GM19452 (cell line): ENCODE results near the gene GRAMD1A.
"Not testable (repeated sequence)": the region's sequence is repeated elsewhere in the genome, so short reads cannot be mapped to it uniquely, and the experiment has no call there.

Source experiments
- ATAC-seq: cut with Tn5 transposase; IDR thresholded peaks from one replicate; pipeline ENCODE4 v1.9.1; 2021; ENCODE audit not compliant: unreplicated experiment

GRAMD1A gene

DNA sequence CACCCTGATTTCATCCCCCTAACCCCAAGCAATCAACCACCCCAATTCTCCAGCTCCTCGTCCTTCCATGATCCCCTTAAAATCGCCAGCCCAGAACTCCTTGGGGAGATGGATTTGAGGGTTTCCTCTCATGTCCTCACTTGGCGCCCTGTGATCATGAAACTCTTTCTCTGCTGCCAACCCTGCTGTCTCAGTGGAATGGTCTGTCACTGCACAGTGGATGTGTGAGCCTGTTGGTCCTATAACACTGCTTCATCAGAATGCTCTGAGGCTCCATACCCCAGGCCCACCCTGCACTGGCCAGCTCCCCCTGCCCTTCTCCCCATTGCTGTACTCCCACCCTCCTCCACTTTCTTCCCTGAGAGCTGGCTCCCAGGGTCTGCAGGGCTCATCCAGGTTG is 23.5 kb upstream of the GRAMD1A start:
- no peak for ATAC-seq

DNA sequence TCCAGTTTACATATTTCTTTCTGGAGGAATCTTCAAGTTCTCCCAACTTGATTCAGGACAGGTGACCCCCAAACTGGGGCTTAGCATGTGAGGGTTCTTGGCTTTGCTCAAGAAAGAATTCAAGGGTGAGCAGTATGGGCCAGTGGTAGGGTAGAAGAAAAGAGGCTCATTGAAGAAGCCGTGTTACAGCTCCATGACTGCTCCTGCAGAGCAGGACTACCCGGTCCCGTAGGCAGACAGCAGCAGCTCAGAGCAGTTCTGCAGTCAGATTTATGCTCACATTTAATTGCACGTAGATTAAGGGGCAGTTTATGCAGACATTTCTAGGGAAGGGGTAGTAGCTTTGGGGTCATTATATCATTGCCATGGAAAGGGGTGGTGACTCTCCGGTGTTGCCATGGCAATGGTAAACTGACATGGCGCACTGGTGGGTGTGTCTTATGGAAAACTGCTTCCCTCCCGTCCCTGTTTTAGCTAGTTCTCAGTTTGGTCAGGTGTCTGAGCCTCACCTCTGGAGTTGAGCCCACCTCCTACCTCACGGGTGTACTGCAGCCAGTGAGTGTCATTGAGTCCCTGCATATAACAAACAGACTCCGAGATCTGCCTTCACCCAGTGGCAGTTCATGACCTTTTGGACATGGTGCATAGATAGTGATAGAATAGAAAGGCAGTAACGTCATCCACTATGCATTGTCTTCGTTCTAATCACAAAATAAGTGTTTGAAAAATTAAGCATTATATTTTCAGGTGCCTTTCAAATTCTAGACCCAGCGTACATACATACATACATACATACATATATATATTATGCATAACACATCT is 20.1 kb upstream of the GRAMD1A start:
- ATAC-seq = no peak

DNA sequence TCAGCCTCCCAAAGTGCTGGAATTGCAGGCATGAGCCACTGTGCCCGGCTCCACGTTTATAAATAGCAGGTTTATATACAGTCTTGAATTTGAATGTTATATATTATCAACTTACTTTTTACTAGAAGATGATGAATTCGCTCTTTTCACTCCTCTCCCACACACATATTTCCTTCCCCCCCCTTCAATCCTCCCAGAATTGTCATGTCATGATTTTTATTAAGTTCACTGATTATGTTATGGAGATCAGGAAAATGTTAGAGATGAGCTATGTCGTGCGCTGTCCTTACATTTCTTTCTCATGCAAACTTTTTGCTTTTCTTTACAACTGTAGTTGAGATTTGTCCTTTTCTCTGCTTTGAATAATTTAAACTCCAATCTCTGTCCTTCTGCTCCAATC is 17.8 kb upstream of the GRAMD1A start:
- no peak for ATAC-seq

DNA sequence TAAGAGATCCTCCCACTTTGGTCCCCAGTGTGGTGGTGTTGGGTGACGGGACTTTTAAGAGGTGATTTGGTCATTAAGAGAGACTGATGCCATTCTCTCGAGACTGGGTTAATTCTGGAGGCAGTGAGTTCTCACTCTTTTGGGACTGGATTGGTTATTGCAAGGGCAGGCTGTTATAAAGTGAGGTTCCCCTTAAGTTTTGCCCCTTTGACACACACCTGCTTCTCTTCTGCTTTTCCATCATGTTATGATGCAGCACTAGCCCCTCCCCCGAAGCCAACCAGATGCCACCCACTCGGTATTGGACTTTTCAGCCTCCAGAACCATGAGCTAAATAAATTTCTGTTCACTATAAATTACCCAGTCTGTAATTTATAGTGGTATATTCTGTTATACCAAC is 16.3 kb upstream of the GRAMD1A start:
- no peak for ATAC-seq

DNA sequence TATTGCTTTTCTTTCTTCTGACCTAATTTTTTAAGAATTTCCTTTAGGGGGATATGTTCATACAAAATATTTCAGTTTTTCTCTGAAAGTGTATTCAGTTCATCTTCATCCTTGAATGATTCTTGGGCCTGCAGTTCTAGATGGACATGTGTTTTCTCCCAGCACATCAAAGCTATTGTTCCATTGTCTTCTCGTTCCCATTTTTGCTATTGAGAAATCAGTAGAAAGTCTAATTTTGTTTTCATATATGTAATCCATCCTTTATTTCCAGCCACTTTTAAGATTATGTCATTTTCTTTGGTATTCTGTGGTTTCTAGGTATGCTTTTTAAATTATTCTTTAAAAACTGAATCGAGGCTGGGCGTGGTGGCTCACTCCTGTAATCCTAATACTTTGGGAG is 15.8 kb upstream of the GRAMD1A start:
- no peak for ATAC-seq

DNA sequence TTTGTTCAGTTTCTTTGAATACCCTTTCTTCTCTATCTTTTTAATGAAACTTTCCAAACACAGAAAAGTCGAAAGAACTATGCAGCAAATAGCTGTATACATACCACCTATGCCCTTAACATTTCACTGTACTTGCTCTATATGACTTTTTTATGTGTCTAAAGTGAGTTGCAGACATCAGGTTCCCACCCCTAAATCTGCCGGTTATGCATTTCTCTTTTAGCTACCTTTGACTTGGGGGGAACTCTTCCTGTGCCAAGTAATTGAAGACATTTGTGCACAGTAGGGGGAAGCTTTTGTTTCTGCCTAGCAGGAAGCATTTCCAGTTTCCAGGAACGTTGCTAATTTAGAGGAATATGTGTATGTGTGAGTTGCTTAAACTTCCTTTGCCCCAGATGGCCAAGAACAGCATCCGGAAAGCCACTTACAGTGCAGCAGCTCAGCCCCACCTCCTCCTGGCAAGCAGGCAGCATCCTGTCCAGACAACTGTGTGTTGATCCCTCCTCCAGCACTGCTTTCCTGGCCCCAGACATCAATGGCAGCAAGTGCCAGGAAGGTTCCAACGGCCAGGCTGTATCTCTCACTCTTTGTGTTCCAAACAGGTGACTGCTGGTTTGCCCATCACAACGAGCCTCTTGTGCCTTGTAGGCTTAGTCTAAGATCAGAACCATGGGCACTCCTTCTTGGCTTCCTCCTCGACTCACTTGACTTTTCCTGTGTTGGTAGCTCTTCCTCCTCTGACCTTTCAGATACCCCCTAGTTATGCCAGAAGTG is 14.7 kb upstream of the GRAMD1A start:
- no peak for ATAC-seq

DNA sequence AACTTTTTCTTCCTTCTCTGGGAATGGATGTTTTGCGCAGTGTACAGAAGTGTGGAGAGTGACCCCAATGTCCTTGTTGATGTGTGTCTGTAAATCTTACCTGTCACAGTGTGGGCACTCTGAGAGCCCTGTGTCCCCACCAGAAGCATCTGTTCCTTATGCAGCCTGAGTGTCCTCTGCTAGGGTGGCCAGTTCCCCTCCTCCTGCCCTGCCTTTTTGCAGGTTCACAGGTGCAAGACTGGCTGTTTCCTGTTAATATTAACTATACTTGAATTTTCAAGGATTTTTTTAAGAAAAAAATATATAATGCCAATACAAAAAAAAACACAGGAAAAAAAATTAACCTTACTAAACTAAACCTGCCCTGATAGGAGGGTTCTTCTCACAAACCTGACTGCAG is 12.0 kb upstream of the GRAMD1A start:
- no peak for ATAC-seq

DNA sequence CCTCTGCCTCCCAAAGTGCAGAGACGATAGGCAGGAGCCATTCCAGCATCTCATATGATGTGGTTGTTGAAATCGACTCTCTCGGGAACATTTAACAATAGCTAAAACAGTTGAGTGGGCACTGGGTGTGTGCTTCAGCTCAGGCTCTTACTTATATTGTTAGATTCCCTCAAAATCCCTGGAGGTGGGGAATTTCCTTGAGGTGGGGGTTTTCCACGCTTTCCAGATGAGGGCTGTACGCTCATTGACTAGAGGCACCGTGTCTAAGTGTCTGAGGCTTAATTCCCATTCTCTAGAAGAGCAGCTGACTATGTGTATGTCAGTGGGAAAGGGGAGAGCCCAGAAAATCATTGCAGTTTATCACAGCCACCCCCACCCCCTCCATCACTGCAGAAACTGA is 10.8 kb upstream of the GRAMD1A start:
- no peak for ATAC-seq

DNA sequence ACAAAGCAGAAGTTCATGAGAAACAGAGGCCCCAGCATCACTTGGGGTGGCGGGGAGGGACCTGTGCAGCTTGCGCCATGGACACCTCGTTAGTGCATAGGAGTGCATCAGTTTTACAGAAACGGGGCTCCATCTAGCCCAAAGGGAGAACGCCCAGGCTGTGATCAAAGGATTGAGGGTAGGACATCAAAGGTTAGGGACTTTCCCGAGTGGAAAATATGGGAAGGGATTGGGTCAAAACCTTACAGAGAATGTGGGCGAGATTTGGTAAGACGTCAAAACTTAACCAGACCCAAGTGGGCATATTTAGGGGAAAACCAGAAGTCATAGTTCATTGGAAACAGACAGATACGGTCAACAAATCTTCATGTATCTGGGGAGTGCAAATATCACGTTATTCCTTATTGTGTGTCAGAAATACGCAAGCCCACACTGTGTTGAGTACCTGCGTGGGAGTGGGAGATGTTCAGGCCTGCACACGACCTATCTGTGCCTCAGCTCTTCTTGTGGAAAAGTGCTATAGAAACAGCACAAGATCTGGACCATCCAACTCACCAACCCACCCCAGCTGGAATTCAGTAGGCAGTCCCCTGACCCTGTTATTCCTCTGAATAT is 9.4 kb upstream of the GRAMD1A start:
- no peak for ATAC-seq

DNA sequence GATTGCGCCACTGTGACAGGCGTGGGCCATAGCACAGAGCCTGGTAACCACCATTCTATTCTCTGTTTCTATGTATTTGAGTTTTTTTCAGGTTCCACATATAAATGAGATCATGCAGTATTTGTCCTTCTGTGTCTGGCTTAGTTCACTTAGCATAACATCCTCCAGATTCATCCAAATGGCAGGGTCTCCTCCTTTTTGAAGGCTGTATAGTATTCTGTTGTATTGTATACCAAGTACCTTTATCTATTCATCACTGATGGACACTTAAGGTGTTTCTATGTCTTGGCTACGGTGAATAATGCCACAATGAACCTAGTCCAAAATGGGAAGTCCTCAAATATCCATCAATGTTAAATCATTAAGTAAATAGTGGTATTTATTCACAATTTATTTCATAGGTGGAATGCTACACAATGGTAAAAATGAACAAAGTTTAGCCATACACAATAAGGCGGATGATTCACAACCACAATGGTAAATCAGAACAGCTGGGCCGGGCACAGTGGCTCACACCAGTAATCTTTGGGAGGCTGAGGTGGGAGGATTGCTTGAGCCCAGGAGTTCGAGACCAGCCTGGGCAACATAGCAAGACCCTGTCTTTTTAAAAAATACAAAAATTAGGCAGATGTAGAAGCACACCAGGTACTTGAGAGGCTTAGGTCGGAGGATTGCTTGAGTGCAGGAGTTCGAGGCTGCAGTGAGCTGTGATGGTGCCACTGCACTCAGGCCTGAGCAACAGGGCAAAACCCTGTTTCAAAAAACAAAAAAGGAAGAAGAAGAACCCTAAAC is 8.4 kb upstream of the GRAMD1A start:
- no peak for ATAC-seq

DNA sequence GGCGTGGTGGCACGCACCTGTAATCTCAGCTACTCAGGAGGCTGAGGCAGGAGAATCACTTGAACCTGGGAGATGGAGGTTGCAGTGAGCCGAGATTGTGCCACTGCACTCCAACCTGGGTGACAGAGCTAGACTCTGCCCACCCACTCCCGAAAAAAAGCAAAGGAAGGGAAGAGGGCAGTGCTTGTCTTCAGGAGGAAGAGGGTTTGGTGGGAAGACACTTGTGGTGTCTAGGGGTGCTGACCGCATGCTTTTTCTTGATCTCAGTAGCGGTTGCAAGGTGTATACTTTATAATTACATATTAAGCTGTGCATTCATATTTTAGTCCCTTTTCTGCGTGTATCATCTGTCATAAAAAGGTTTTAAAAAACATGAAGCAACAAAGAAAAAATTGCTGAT is 7.5 kb upstream of the GRAMD1A start:
- ATAC-seq = not testable (repeated sequence)

DNA sequence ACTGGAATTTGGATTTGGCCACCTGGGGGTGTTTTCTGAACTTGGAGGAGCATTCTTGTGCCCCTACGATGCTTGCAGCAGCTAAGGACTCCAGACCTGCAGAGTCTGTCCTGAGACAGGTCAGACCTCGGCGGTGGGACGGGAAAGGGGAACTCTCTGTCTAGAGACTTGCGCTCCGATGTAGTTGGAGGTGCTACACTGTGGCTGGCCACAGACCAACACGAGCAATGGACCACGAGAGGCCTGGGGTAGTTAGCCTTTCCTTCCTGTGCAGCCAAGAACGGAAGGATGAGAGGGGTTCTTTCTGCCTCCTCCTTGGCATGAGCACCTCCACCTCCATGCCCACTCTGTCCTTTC is 5.9 kb upstream of the GRAMD1A start:
- no peak for ATAC-seq

DNA sequence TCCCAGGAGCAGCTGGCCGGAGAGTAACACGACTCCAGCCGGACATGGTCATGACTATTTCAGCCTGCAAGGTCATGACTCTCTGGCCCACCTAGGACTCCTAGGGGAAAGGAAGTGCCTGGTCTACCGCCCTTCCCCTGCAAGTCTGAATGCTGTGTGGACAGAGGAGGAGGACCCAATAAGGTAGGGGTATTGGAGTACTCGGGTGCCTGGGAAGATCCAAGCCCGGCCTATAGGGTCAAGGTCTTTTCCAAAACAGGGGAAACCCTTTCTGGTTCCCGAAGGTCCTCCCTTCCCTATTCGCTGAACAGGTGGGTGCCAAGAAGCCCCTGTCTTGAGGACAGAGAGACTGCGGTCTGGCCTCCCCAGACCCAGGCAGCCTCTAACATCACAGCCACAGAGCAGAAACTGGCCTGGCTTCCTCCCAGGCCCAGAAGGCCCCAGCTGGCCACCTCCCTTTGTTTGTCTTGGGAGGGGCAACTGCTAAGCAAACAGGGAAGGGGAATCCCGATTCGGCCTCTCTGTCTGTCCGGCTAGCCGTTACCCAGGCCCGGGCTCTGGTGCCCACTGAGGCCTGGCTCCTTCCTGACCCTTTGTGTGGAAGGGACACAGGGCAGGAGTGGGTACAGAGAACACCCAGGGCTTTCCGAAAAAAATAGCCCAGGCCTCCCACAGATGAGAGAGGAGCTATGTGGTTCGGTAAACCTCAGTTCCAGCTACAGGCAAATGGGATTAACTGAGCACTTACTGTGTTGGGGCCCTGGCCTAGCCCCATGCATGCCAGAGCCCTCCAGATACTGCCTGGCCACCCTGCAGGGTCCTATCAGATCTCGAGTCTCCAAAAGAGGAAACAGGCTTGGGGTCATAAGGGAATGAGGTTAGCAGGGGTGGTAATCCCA is 5.2 kb upstream of the GRAMD1A start:
- no peak for ATAC-seq

DNA sequence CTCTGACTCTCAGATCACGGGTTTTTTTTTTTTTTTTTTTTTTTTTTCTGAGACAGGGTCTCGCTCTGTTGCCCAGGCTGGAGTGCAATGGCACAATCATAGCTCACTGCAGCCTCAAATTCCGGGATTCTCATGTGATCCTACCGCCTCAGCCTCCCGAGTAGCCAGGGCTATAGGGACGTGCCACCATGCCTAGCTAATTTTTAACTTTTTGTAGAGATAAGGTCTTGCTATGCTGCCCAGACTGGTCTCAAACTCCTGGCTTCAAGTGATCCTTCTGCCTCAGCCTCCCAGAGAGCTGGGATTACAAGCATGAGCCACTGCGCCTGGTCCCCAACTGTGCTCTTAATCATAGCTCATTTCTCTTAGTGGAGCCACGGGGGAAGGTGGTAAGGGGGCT is 4.6 kb upstream of the GRAMD1A start:
- ATAC-seq = no peak

DNA sequence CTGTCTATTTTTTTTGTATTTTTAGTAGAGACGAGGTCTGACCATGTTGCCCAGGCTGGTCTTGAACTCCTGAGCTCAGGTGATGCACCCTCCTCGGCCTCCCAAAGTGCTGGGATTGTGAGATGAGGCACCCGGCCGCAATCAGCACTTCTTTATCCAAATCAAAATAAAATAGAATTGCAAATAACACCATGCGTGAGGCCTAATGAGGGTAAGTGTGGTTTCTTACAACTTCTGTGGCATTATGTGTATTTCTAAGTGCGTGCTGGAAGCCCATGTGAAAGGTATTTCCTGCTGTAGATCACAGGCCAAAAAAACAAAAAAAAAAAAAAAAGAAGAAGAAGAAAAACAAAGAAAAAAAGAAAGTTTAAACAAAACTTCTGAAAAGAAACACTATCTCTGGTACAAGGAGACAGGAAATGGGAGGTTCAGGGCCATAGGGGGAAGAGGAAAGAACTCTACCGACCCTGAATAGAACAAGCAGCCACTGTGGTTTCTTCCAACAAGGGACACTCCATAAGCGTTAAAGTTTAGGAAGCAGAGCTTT is 3.0 kb upstream of the GRAMD1A start:
- no peak for ATAC-seq

DNA sequence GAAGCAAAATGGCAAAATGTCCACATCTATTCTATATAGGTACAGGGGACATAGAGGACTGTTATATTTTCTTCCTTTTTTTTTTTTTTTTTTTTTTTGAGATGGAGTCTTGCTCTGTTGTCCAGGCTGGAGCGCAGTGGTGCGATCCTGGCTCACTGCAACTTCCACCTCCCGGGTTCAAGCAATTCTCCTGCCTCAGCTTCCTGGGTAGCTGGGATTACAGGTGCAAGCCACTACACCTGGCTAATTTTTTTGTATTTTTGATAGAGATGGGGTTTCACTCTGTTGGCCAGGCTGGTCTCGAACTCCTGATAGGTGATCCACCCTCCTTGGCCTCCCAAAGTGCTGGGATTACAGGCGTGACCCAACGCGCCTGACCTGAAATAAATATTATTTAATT is 1.9 kb upstream of the GRAMD1A start:
- not testable (repeated sequence) for ATAC-seq

DNA sequence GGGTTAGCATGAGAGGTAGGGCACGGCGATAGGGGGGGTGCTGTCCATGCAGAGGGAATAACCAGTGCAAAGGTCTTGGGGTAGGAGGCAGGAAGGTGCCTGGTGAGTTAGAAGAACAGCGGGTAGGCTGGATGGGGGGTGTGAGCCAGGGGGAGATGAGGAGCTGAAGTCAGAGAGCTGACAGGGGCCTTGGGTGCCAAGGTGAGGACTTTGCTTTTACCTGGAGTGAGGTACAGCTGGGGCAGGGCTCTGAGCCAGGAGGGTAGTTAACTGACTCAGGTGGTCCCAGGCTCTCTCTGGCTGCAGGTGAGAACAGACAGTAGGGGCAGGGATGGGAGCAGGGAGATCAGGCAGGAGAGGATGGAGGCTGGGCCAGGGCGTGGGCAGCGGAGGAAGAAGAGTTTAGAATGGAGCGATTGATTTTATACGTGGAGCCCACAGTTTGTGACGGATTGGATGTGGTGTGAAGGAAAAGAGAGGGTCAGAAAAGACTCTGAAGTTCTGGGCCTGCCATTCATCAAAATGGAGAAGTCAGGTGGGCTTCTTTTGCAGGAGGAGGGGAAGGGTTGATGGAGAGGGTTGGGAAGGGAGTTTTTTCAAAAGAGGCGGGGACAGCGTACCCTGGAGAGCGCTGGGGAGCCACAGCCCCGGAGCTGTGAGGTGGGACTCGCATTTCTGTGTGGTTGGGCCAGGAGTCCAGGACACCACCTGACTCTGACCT is 1.2 kb upstream of the GRAMD1A start:
- ATAC-seq = no peak

DNA sequence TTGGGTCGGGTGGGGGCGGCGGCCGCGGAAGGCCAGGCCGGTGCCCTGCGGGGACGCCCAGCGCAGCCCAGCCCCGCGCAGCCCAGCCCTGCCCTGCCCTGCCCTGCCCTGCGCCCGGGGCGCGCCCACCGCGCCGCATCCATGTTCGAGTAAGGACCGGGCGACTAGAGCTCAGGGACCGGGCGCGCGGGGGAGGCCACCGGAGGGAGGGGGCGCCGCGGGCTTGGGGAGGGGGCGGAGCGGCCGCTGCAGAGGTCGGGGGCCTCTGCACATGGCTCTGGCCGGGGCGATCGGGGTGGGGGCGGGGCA is 169 bp downstream of the GRAMD1A start:
- no peak for ATAC-seq

DNA sequence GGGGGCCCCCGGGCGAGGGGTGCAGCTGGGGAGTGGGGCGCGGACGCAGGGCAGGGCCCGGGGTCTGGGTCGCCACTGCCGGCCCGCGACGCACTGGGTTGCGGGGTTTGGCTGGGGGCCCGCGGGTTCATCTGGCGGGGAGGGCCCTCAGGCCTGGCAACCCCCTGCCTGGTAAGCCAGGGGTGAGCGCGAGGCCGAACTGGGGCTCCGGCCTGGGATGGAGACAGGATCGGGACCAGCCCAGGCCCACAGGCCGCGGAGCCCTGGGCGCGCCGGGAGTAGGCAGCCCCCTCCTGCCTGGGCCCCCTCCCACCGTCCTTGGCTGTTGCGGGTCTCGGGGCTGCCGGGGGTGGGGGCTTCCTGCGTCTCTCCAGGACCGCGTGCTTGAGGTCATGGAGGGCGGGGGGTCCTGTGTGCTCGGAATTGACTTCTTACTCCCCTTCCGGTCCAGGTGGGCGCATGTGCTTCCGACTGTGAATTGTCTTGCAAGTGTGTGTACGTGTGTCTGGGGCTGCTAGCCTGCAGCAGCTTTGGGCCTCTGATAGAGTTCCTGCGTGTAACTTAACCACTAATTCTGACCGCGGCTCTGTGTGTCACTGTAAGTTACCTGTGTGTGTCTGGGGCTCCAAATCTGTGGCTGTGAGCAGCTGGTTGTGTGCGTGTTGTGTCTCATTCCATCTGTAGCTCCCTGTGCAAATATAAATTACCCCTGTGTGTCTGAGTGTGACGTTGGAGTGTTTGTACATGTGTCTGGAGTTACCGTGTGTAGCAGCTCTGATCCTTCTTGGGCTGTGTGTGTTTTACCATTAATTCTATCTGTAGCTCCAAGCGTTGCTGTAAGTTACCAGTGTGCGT is 751 bp downstream of the GRAMD1A start:
- ATAC-seq = peak; percentile 24
